ENCODE results near the gene BATF3. TPM values are rescaled to one million over a fixed set of nuclear protein-coding genes. Genes with fewer than 3 reads are reported as not detected.
A peak's percentile ranks its signal among the peaks of the same experiment; 100 is the strongest.

BATF3 gene
- total RNA-seq, 1 experiment from 2014 or later = 2.1 TPM

DNA sequence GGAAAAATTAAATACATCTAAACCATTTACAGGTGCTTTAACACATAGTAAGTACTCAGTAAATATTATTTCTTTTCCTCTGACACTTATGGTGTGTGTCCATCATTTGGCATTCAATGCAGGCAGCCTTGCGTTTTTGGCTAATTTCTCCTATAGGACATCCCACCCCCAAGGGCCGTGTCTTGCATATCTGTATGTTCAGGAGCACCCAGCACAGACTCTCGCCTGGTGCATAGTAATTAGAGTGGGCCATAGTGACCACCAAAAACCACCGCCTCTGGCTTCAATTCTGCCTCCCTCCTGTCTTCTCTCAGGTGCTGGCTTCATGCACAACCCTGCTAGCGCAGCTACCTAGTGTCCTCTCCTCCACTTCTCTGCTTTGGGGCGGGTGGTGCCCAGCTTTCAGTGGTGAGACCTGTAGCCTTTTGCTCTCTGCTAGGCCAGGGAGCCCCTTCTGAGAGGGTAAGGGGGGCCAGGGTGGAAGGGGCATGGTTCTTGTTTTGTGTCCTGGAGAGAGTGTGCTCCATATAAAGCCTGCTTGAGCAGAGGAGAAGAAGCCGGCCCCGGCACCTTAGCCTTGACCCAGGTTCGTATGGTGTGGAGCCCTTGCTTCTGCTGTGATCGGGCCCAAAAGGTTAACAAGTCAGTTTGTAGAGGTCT lies 33.4 kb downstream of the BATF3 start:
- H4K5ac ChIP-seq (ENCODE audit: insufficient read length, low read depth, low read length) = no peak overlapping the region
- no peaks in the 10 kb centered on the region for H3K79me2 ChIP-seq (ENCODE audit: insufficient read depth, low read length)
- H3K27ac ChIP-seq (ENCODE audit: insufficient read length, low read depth, low read length) = no peak overlapping the region
- no peaks in the 10 kb centered on the region for H4K20me1 ChIP-seq (ENCODE audit: control insufficient read depth, insufficient read depth, insufficient read length)
- no peaks in the 10 kb centered on the region for H3K79me1 ChIP-seq (ENCODE audit: insufficient read depth, low read depth, low read length, poor library complexity, severe bottlenecking)
- H2AFZ ChIP-seq (ENCODE audit: low read length) = no peak overlapping the region
- no peak overlapping the region for H3K56ac ChIP-seq (ENCODE audit: insufficient read length, low read depth, low read length)
- no peak overlapping the region for H3K18ac ChIP-seq (ENCODE audit: insufficient read length, low read depth, low read length)
- H4K91ac ChIP-seq (ENCODE audit: insufficient read length, low read depth, low read length) = no peak overlapping the region
- H2BK12ac ChIP-seq (ENCODE audit: insufficient read length, low read depth, low read length) = no peak overlapping the region
- no peak overlapping the region for H3T11ph ChIP-seq (ENCODE audit: low read length)
- no peak overlapping the region for H3K4ac ChIP-seq (ENCODE audit: low read depth, low read length)
- no peak overlapping the region for H3K4me2 ChIP-seq (ENCODE audit: insufficient read depth, insufficient read length, low read length)
- no peak overlapping the region for H2BK5ac ChIP-seq (ENCODE audit: insufficient read length, low read length)
- peaks cover 2% of the 10 kb centered on the region; the same call in 1 of the 2 replicates for H3K4me1 ChIP-seq (ENCODE audit: insufficient read depth, low read length)
- H3K23ac ChIP-seq (ENCODE audit: insufficient read length, low read depth, low read length) = no peak overlapping the region
- no CpG with 5 or more reads among the region's 10 CpGs for WGBS (ENCODE audit: extremely low coverage, insufficient read length, low lambda C conversion rate)
- H3K23me2 ChIP-seq (ENCODE audit: insufficient read length, low read depth, low read length, poor library complexity, severe bottlenecking) = no peaks in the 10 kb centered on the region
- H3K14ac ChIP-seq (ENCODE audit: insufficient read depth, low read length) = no peak overlapping the region
- peaks cover 38% of the 10 kb centered on the region for H3K27me3 Mint-ChIP-seq (ENCODE audit: low read depth)
- peak; percentile 26 for DNase-seq
- H3K9ac ChIP-seq (ENCODE audit: extremely low read depth, insufficient read length, low read length) = no peak overlapping the region
- no peak overlapping the region for H4K8ac ChIP-seq (replicated peaks; ENCODE audit: insufficient read length, low read depth, low read length)
- H3K9me3 ChIP-seq (ENCODE audit: control insufficient read depth, low read depth, low read length) = no peaks in the 10 kb centered on the region
- no peak overlapping the region for H2BK120ac ChIP-seq (ENCODE audit: low read depth, low read length, poor library complexity, severe bottlenecking)
- H2AK5ac ChIP-seq (ENCODE audit: insufficient read length, low read length) = no peak overlapping the region
- H3K27me3 ChIP-seq (ENCODE audit: insufficient read depth, low read length) = peaks cover 2% of the 10 kb centered on the region; the same call in 1 of the 2 replicates
- TF ChIP-seq, protein P1, sequence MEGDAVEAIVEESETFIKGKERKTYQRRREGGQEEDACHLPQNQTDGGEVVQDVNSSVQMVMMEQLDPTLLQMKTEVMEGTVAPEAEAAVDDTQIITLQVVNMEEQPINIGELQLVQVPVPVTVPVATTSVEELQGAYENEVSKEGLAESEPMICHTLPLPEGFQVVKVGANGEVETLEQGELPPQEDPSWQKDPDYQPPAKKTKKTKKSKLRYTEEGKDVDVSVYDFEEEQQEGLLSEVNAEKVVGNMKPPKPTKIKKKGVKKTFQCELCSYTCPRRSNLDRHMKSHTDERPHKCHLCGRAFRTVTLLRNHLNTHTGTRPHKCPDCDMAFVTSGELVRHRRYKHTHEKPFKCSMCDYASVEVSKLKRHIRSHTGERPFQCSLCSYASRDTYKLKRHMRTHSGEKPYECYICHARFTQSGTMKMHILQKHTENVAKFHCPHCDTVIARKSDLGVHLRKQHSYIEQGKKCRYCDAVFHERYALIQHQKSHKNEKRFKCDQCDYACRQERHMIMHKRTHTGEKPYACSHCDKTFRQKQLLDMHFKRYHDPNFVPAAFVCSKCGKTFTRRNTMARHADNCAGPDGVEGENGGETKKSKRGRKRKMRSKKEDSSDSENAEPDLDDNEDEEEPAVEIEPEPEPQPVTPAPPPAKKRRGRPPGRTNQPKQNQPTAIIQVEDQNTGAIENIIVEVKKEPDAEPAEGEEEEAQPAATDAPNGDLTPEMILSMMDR (conservative IDR thresholded peaks at IDR 0.05) = no peak
- H2BK20ac ChIP-seq (ENCODE audit: low read depth, low read length, poor library complexity, severe bottlenecking) = no peak overlapping the region
- H3K4me1 Mint-ChIP-seq = peaks cover 16 to 19% of the 10 kb centered on the region in 2 experiments
- no peak overlapping the region for H2BK15ac ChIP-seq (ENCODE audit: low read depth, low read length)
- H3K36me3 Mint-ChIP-seq (ENCODE audit: insufficient read depth in 1 of 3, low read depth in 3 of 3) = no peaks in the 10 kb centered on the region; a peak in 1 of 7 replicates
- peak overlapping the region in 1 of 2 experiments; percentile 26; a peak in 2 of 5 replicates for H3K4me3 Mint-ChIP-seq
- H3K9me3 Mint-ChIP-seq = no peaks in the 10 kb centered on the region; a peak in 2 of 5 replicates
- no peak overlapping the region for H3K27ac Mint-ChIP-seq
